HFF-Myc (cell line): ENCODE measurements around the gene PRKCSH.
"Not testable (repeated sequence)": the region's sequence is repeated elsewhere in the genome, so short reads cannot be mapped to it uniquely, and the experiment has no call there.

Experiments
- DNase-seq: peaks from one replicate; pipeline ENCODE4 v3.0.0-alpha.2; 2011; ENCODE audit warnings: low read depth; ENCODE audit errors: extremely low read depth
- H3K4me3 ChIP-seq: replicated peaks from 2 replicates; pipeline ENCODE4 v1.5.1; 2011; ENCODE audit warnings: low read depth, mild to moderate bottlenecking, control low read depth, low read length
- TF ChIP-seq, protein P1 (sequence below): IDR thresholded peaks from 2 replicates; pipeline ENCODE4 v1.5.1; 2012; ENCODE audit warnings: mild to moderate bottlenecking, low read depth, low read length, control low read depth; ENCODE audit errors: missing control alignments

PRKCSH gene

GRCh38 chr19:11425719-11426457, 9.5 kb upstream of the PRKCSH start:
- TF ChIP-seq, protein P1, sequence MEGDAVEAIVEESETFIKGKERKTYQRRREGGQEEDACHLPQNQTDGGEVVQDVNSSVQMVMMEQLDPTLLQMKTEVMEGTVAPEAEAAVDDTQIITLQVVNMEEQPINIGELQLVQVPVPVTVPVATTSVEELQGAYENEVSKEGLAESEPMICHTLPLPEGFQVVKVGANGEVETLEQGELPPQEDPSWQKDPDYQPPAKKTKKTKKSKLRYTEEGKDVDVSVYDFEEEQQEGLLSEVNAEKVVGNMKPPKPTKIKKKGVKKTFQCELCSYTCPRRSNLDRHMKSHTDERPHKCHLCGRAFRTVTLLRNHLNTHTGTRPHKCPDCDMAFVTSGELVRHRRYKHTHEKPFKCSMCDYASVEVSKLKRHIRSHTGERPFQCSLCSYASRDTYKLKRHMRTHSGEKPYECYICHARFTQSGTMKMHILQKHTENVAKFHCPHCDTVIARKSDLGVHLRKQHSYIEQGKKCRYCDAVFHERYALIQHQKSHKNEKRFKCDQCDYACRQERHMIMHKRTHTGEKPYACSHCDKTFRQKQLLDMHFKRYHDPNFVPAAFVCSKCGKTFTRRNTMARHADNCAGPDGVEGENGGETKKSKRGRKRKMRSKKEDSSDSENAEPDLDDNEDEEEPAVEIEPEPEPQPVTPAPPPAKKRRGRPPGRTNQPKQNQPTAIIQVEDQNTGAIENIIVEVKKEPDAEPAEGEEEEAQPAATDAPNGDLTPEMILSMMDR: no peak
- no peak for DNase-seq
- H3K4me3 ChIP-seq: no peak overlapping the region

GRCh38 chr19:11426656-11427055, 8.8 kb upstream of the PRKCSH start:
- TF ChIP-seq, protein P1: no peak
- DNase-seq: no peak
- H3K4me3 ChIP-seq: no peak overlapping the region

- not testable (repeated sequence) for DNase-seq, H3K4me3 ChIP-seq
Measured at GRCh38 chr19:11433526-11433925, 1.9 kb upstream of the PRKCSH start.

DNA sequence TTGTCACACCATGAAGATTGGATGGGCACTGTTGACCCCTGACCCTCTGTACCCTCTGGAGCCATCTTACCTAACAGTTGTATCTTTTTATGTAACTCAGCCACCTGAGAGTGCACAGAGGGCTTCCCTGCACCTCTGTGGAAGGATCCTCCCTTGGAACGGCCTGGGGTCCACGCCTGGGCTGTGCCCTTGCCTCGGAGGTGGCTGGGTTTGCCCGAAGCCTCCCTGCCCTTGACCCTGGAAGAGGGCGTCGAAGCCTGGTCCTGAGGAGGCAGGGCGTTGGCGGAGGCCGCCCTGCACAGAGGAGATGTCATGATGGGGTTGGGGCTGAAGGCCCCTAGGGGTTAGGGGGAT, 755 bp upstream of the PRKCSH start:
- peak overlapping the region; percentile 98 for H3K4me3 ChIP-seq
- TF ChIP-seq, protein P1: no peak
- DNase-seq: no peak

- peak overlapping the region; percentile 98 for H3K4me3 ChIP-seq
- TF ChIP-seq, protein P1: no peak
- no peak for DNase-seq
Measured at GRCh38 chr19:11435833-11436313, 438 bp downstream of the PRKCSH start.

DNA sequence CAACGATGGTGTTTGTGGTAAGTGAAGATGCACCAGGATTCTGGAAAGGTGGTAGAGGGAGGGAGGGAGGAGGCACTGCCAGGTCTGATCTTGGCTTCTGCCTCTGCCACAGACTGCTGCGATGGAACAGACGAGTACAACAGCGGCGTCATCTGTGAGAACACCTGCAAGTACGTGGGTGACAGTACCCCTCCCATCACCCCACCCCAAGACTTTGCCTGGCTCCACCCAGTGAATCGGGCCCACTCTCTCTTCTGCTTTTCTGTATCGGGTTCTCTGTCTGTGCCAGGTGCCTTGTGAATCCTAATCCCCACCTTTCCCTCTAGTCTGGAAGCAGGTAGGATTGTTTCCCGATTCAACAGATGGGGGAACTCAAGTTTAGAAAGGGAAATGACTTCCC, 2.5 kb downstream of the PRKCSH start:
- no peak for DNase-seq
- TF ChIP-seq, protein P1: no peak
- H3K4me3 ChIP-seq: no peak overlapping the region

DNA sequence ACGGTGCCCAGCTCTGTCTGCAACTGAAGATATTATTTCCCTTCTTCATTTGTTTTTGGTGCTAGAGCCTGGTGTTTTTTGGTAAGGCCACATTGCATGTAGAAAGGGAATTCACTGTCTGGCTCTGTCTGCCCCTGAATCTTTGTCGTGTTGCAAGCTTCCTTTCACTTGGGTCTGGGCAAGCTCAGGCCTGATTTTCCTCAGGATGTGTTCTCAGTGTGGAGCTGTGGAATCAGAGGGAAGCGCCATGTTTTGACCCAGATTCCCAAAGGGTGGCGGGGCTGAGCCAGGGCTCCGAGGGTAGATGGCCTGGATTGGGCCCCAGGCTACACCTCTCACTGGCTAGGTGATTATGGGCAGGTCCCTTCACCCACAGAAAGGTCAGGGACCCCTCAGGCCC, 8.6 kb downstream of the PRKCSH start:
- no peak overlapping the region for H3K4me3 ChIP-seq
- TF ChIP-seq, protein P1: no peak
- DNase-seq: no peak
